Measurements from ENCODE around the gene RAF1. TPM values are rescaled to one million over a fixed set of nuclear protein-coding genes. Genes with fewer than 3 reads are reported as not detected.

RAF1 gene
- total and polyA plus RNA-seq, 2 experiments from 2014 or later = 39.5 to 123 TPM

- H3K36me3 Mint-ChIP-seq (ENCODE audit: low read depth) = peaks cover 3% of the 10 kb centered on the region; the same call in 1 of the 3 replicates
- DNase-seq (ENCODE audit: low spot score) = no peak
- Histone ChIP-seq H3K9me2 (ENCODE audit: insufficient read depth) (no peaks in the 10 kb centered on the region), H2AFZ (no peak overlapping the region), H3K27ac (ENCODE audit: low read depth) (no peak overlapping the region; the same call in 1 of the 2 replicates), H3K4me1 (ENCODE audit: insufficient read depth) (peaks cover 38% of the 10 kb centered on the region), H3K4me3 (no peak overlapping the region), H3K4me2 (no peak overlapping the region), H4K20me1 (replicated peaks; ENCODE audit: insufficient read depth) (peaks cover 60% of the 10 kb centered on the region), H3K27me3 (ENCODE audit: insufficient read depth) (no peaks in the 10 kb centered on the region), H3K36me3 (ENCODE audit: insufficient read depth) (no peaks in the 10 kb centered on the region), H3K79me2 (replicated peaks; ENCODE audit: insufficient read depth) (peaks cover 98% of the 10 kb centered on the region), H3F3A (replicated peaks; ENCODE audit: low read depth) (no peaks in the 10 kb centered on the region)
- no peak overlapping the region for H3K4me3 Mint-ChIP-seq
- no peak overlapping the region for H3K27ac Mint-ChIP-seq
- peaks cover 3% of the 10 kb centered on the region for H3K27me3 Mint-ChIP-seq (ENCODE audit: insufficient read depth, low read depth, poor library complexity)
- H3K4me1 Mint-ChIP-seq = peaks cover 39% of the 10 kb centered on the region
- no peak for ATAC-seq
- TF ChIP-seq ZNF462 (CRISPR knock-in tag; IDR thresholded peaks at IDR 0.05) (no peak), EZH2phosphoT487 (IDR thresholded peaks at IDR 0.05; ENCODE audit: unreplicated experiment) (no peak), EZH2 (IDR thresholded peaks at IDR 0.05; ENCODE audit: low read depth, unreplicated experiment) (no peak), REST (IDR thresholded peaks at IDR 0.05; ENCODE audit: unreplicated experiment) (no peak), ZNF331 (CRISPR knock-in tag; IDR thresholded peaks at IDR 0.05; ENCODE audit: low read depth) (no peak), ETS1 (IDR thresholded peaks at IDR 0.05) (no peak), CTCF (conservative IDR thresholded peaks at IDR 0.05; ENCODE audit: low read depth in 2 of 2) (no peak), CREB1 (CRISPR knock-in tag; IDR thresholded peaks at IDR 0.05; ENCODE audit: low read depth) (no peak), ZNF114 (CRISPR knock-in tag; IDR thresholded peaks at IDR 0.05) (no peak), STAT1 (IDR thresholded peaks at IDR 0.05; ENCODE audit: unreplicated experiment) (no peak), POLR2AphosphoS5 (IDR thresholded peaks at IDR 0.05; ENCODE audit: low read depth) (no peak), JUNB (IDR thresholded peaks at IDR 0.05; ENCODE audit: unreplicated experiment) (no peak)
- H3K9me3 Mint-ChIP-seq = no peaks in the 10 kb centered on the region
These were observed 101.5 kb downstream of the RAF1 start for GRCh38 chr3:12562451-12562850.
